ENCODE measurements around the gene PODN.

PODN gene

DNA sequence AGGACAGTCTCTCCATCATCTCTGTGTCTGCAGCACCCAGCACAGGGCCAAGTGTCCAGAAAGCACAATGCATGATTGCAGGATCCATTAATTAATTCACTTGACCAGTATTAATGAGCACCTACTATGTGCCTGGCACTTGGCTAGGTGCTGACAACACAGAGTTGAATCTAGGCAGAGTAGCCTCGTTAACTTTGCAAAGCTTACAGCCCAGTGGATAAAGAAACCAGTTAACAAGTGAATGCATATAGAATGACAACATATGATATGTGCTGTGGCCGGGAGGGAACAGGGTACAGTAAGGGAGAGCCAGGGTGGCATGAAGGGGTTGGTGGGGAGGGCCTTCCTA lies 69.6 kb downstream of the PODN start:
- DNase-seq (ENCODE audit: low read depth in 2 of 2) = no peak

- no peak for DNase-seq (ENCODE audit: low read depth in 2 of 2)
Measured at GRCh38 chr1:53132176-53132575, 70.2 kb downstream of the PODN start.

DNA sequence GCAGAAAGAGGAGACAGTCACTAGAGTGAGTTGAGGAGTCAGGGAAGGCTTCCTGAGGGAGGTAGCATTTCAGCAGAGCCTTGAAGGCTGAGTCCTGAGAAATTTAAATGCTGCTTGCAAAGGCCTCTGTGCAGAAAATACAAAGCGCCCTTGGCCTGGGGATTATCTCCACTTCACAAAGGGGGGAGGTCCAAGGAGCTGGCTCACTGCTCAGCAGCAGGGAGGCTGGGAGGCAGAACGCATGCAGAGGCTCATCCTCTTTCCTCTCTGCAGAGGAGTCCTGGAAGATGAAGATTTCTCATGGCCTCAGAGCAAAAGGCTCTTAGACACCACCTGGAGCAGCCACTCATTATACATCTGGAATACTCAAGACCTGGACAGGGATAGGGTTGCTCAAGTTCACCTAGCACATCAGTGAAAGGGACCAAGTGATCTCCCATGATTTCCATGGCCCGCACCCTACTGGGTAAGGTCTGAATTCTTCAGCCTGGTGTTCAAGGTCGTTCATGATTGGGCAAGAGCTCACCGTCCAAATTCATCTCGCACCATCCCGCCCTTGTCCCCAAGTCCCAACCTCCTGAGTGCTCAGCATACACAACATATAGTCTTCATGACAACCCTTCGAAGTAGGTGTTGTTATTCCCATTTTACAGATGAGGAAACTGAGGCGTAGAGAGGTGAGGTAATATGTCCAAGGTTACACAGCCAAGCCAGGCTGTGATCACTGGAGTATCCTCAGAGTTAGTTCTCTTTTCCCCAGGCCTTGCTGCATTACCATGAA lies 71.4 kb downstream of the PODN start:
- no peak for DNase-seq (ENCODE audit: low read depth in 2 of 2)

- no peak for DNase-seq (ENCODE audit: low read depth in 2 of 2)
Measured at GRCh38 chr1:53134042-53134485, 72.1 kb downstream of the PODN start.

Measured in stimulated activated CD8-positive, alpha-beta memory T cell treated with anti-CD3 and anti-CD28 coated beads, Interleukin-15, amount 100 ng/mL, for 48 hours (primary cell).